SU-DHL-6 (cell line): ENCODE results near the gene GRK2.

Experiments used
- H2AFZ ChIP-seq: fragments of 200-600 bp; sonication (generic); 2 replicates; pipeline ENCODE4 v1.6.1; 2014; ENCODE audit warnings: low read depth, mild to moderate bottlenecking, moderate library complexity, mixed read lengths, antibody characterized with exemption, low read length; ENCODE audit not compliant: severe bottlenecking
- H3F3A ChIP-seq: fragments of 200-600 bp; shearing (Covaris generic); 2 replicates; pipeline ENCODE4 v1.6.0; 2016; ENCODE audit warnings: antibody characterized with exemption, mild to moderate bottlenecking; ENCODE audit not compliant: insufficient read depth
- H3K27ac ChIP-seq: fragments of 200-600 bp; sonication (generic); 2 replicates; pipeline ENCODE4 v1.5.1; 2016; ENCODE audit warnings: low read depth, mild to moderate bottlenecking, low read length, moderate library complexity, mixed read lengths
- H3K27me3 ChIP-seq: fragments of 200-600 bp; sonication (generic), shearing (Covaris generic); 2 replicates; pipeline ENCODE4 v1.6.0; 2014; ENCODE audit warnings: mild to moderate bottlenecking, low read length
- H3K36me3 ChIP-seq: fragments of 200-600 bp; sonication (generic); 2 replicates; pipeline ENCODE4 v1.6.1; 2014; ENCODE audit warnings: mild to moderate bottlenecking, low read length, mixed read lengths
- H3K4me2 ChIP-seq: fragments of 300-600, 200-600 bp; shearing (Covaris generic), sonication (generic); 2 replicates; pipeline ENCODE4 v1.6.0; 2014; ENCODE audit warnings: low read length, low read depth, mild to moderate bottlenecking; ENCODE audit not compliant: poor library complexity, severe bottlenecking
- H3K4me3 ChIP-seq: fragments of 200-600 bp; sonication (generic); 2 replicates; pipeline ENCODE4 v1.5.1; 2014; ENCODE audit warnings: antibody characterized with exemption, low read length, mild to moderate bottlenecking, mixed read lengths; ENCODE audit not compliant: insufficient read depth, poor library complexity, severe bottlenecking
- H3K79me2 ChIP-seq: fragments of 200-600 bp; sonication (generic); 2 replicates; pipeline ENCODE4 v1.6.1; 2014; ENCODE audit warnings: mild to moderate bottlenecking, low read length, moderate library complexity; ENCODE audit not compliant: insufficient read depth
- H3K9ac ChIP-seq: fragments of 200-600 bp; sonication (generic); 2 replicates; pipeline ENCODE4 v1.7.0; 2014; ENCODE audit warnings: mild to moderate bottlenecking, low read length
- H3K9me2 ChIP-seq: fragments of 200-600 bp; sonication (generic); replicated peaks from 2 replicates; pipeline ENCODE4 v1.6.1; 2014; ENCODE audit warnings: low read length; ENCODE audit not compliant: insufficient read depth
- H3K9me3 ChIP-seq: fragments of 200-600 bp; sonication (generic); 2 replicates; pipeline ENCODE4 v1.6.1; 2014; ENCODE audit warnings: low read length, mixed read lengths; ENCODE audit not compliant: insufficient read depth
- H4K20me1 ChIP-seq: fragments of 200-600 bp; sonication (generic); 2 replicates; pipeline ENCODE4 v1.6.1; 2014; ENCODE audit warnings: low read depth, mild to moderate bottlenecking, antibody characterized with exemption, low read length, moderate library complexity, mixed read lengths
- EZH2phosphoT487 ChIP-seq: fragments of 200-600 bp; sonication (generic), shearing (Covaris generic); conservative IDR thresholded peaks from 2 replicates; pipeline ENCODE4 v1.6.1; 2018; ENCODE audit warnings: mild to moderate bottlenecking, antibody characterized with exemption, low read length, moderate library complexity, mixed read lengths
- TF ChIP-seq, protein P1 (sequence below): fragments of 200-600 bp; sonication (generic); IDR thresholded peaks from one replicate; pipeline ENCODE4 v1.5.1; 2017; ENCODE audit warnings: antibody characterized with exemption, mild to moderate bottlenecking, low read length, moderate library complexity; ENCODE audit not compliant: insufficient read depth, poor library complexity, severe bottlenecking

GRK2 gene

DNA sequence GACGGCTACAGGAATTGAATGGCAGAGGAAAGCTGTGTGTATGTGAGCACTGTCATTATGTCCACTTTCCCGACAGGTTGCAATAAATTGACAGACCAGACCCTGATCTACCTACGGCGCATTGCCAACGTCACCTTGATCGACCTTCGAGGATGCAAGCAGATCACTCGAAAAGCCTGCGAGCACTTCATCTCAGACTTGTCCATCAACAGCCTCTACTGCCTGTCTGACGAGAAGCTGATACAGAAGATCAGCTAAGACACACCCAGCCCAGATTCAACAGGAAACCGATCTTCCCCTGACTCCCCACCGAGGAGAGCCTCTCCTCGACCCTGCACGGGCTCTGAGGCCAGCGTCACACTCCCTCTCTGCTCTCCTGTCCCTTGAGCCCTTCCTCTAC, 11.5 kb upstream of the GRK2 start:
- no peak overlapping the region for H2AFZ ChIP-seq
- H3K36me3 ChIP-seq, result 0 out of 2 replicates have a peak, but pooled peaks cover 7% of the 10 kb centered on the region
- no peak overlapping the region for H3K4me2 ChIP-seq
- no peak overlapping the region for H3K4me3 ChIP-seq
- H3F3A ChIP-seq, result peaks cover 12% of the 10 kb centered on the region; the same call in 1 of the 2 replicates
- no peaks in the 10 kb centered on the region for H3K9me2 ChIP-seq
- no peak overlapping the region for H3K9ac ChIP-seq
- TF ChIP-seq EZH2phosphoT487, result no peak
- TF ChIP-seq, protein P1, sequence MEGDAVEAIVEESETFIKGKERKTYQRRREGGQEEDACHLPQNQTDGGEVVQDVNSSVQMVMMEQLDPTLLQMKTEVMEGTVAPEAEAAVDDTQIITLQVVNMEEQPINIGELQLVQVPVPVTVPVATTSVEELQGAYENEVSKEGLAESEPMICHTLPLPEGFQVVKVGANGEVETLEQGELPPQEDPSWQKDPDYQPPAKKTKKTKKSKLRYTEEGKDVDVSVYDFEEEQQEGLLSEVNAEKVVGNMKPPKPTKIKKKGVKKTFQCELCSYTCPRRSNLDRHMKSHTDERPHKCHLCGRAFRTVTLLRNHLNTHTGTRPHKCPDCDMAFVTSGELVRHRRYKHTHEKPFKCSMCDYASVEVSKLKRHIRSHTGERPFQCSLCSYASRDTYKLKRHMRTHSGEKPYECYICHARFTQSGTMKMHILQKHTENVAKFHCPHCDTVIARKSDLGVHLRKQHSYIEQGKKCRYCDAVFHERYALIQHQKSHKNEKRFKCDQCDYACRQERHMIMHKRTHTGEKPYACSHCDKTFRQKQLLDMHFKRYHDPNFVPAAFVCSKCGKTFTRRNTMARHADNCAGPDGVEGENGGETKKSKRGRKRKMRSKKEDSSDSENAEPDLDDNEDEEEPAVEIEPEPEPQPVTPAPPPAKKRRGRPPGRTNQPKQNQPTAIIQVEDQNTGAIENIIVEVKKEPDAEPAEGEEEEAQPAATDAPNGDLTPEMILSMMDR, result no peak
- no peaks in the 10 kb centered on the region for H3K27me3 ChIP-seq
- H3K79me2 ChIP-seq, result no peaks in the 10 kb centered on the region
- H3K9me3 ChIP-seq, result no peaks in the 10 kb centered on the region
- no peaks in the 10 kb centered on the region for H4K20me1 ChIP-seq
- no peak overlapping the region for H3K27ac ChIP-seq

DNA sequence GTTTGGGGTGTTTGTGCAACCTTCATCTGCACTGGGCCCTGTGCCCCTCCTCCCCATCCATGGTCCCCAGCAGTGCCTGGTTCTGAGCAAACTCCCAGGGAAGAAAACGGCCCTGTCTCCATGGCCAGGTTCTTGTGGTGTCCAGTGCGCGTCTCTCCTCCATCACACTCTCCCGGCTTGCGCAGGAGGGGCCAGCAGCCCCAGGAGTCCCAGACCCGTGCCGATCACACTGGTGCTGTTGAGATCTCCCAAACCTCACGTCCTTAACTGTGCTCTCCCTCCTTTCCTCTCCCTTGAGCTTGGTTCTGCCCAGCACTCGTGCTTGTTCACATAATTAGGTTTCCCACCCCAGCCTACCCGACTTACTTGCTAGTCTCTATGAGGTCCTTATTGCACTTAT, 10.9 kb upstream of the GRK2 start:
- peaks cover 12% of the 10 kb centered on the region; the same call in 1 of the 2 replicates for H3F3A ChIP-seq
- no peaks in the 10 kb centered on the region for H4K20me1 ChIP-seq
- TF ChIP-seq, protein P1, result no peak
- no peak for TF ChIP-seq EZH2phosphoT487
- H3K9ac ChIP-seq, result no peak overlapping the region
- H3K79me2 ChIP-seq, result no peaks in the 10 kb centered on the region
- H3K36me3 ChIP-seq, result 0 out of 2 replicates have a peak, but pooled peaks cover 6% of the 10 kb centered on the region
- no peaks in the 10 kb centered on the region for H3K9me3 ChIP-seq
- H2AFZ ChIP-seq, result no peak overlapping the region
- no peak overlapping the region for H3K27ac ChIP-seq
- no peaks in the 10 kb centered on the region for H3K27me3 ChIP-seq
- H3K4me3 ChIP-seq, result no peak overlapping the region
- H3K4me2 ChIP-seq, result no peak overlapping the region
- H3K9me2 ChIP-seq, result no peaks in the 10 kb centered on the region

DNA sequence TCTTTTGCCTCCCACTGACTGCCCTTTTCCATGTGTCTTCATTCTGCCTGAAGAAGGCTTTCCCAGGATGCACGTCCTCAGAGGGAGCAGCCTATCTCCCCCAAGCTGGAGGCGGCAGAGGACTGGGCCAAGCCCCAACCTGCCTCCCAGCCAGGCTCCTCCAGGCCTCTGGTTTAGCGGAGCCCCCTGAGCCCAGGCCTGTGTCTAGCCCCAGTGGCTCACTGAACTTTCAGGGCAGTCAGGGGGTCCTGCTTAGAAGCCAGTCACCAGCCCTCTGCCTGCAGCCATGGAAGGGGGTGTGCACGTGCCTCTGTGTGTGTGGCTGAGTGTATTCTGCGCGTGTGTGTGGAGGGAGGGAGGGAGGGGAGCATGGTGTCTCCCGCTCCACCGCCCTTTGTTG, 10.4 kb upstream of the GRK2 start:
- no peaks in the 10 kb centered on the region for H3K27me3 ChIP-seq
- H3K79me2 ChIP-seq, result no peaks in the 10 kb centered on the region
- H3K4me2 ChIP-seq, result no peak overlapping the region
- H3K9me3 ChIP-seq, result no peaks in the 10 kb centered on the region
- H4K20me1 ChIP-seq, result no peaks in the 10 kb centered on the region
- H3K9ac ChIP-seq, result no peak overlapping the region
- H3K4me3 ChIP-seq, result no peak overlapping the region
- TF ChIP-seq, protein P1, result no peak
- no peak for TF ChIP-seq EZH2phosphoT487
- H3K36me3 ChIP-seq, result 0 out of 2 replicates have a peak, but pooled peaks cover 3% of the 10 kb centered on the region
- H3F3A ChIP-seq, result peaks cover 12% of the 10 kb centered on the region; the same call in 1 of the 2 replicates
- H2AFZ ChIP-seq, result no peak overlapping the region
- H3K9me2 ChIP-seq, result no peaks in the 10 kb centered on the region
- H3K27ac ChIP-seq, result no peak overlapping the region
